ENCODE data around the gene PODNL1. TPM values are rescaled to one million over a fixed set of nuclear protein-coding genes. Genes with fewer than 3 reads are reported as not detected.

PODNL1 gene
- total RNA-seq, 6 donors from 2014 or later, result 1.5 to 4.3 (median 2.5) TPM

GRCh38 chr19:13932911-13933393 lies 5.3 kb downstream of the PODNL1 start:
- Histone ChIP-seq H3K36me3 (peaks cover 0 to 26% (median 10%) of the 10 kb centered on the region in 4 donors), H3K27ac (no peak overlapping the region), H3K4me3 (no peak overlapping the region), H3K9me3 (no peaks in the 10 kb centered on the region), H3K4me1 (peaks cover 0 to 5% (median 2%) of the 10 kb centered on the region in 4 donors), H3K27me3 (peaks cover 0 to 4% (median 0%) of the 10 kb centered on the region in 4 donors)
- DNase-seq (peak in 1 of 2 donors; percentile 81), ATAC-seq (ENCODE audit: low FRiP score in 2 of 2) (no peak)
- no peak for TF ChIP-seq POLR2A (IDR thresholded peaks at IDR 0.05)
- TF ChIP-seq POLR2AphosphoS5 (IDR thresholded peaks at IDR 0.05), result no peak
- TF ChIP-seq EP300 (IDR thresholded peaks at IDR 0.05), result no peak
- TF ChIP-seq CTCF (IDR thresholded peaks at IDR 0.05), result no peak
- 96% methylated on average over 22 of the region's 42 CpGs; no CpG with 5 or more reads in 1 of the 2 donors for WGBS, 2 donors

- TF ChIP-seq EP300 (IDR thresholded peaks at IDR 0.05) (no peak), POLR2AphosphoS5 (IDR thresholded peaks at IDR 0.05) (no peak), CTCF (IDR thresholded peaks at IDR 0.05) (no peak)
- no peak overlapping the region for H3K4me3 ChIP-seq
- H3K36me3 ChIP-seq, result peaks cover 0 to 34% (median 15%) of the 10 kb centered on the region in 4 donors
- H3K27ac ChIP-seq, result no peak overlapping the region
- no peaks in the 10 kb centered on the region for H3K9me3 ChIP-seq
- ATAC-seq (ENCODE audit: low FRiP score in 2 of 2) (no peak), DNase-seq (no peak)
- H3K27me3 ChIP-seq, result no peaks in the 10 kb centered on the region
- WGBS, 2 donors, result 95 to 96% methylated on average over 6 of the region's 6 CpGs
- H3K4me1 ChIP-seq, result peaks cover 0 to under 1% (median 0%) of the 10 kb centered on the region in 4 donors
These were observed 6.0 kb downstream of the PODNL1 start for GRCh38 chr19:13932149-13932637.

DNA sequence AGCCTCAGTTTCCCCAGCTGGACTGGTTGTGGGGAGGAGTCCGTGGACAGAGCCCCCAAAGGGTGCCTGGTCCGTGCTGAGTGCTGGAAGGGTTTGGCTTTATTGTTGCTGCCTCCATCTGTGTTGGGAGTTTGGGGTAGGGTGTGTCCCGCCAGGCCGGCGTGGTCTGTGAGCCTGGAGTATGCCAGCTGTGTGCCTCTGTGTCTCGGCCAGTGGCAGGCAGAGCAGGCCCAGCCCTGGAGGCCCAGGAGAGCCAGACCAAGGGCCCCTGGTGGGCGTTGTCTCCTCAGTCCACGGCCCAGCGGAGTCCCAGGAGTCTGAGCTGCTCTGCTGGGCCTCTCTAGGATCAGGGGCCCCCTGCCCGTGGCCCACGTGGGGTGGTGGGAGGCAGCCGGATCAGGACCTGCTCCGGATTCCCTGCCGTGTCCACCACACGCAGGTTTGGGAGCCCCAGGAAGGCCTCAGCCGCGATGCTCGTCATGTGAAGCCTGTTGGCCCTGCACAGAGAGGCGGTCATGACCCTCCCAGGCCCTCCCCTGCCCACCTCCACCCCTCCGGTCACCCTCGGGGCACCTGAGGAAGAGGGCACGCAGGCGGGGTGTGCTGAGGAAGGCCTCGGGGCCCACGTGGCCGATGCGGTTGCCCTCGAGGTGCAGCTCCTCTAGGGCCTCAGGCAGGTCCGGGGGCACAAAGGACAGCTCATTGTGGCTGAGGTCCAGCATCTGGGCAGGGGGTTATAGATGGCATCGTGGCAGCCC lies 6.6 kb downstream of the PODNL1 start:
- ATAC-seq (ENCODE audit: low FRiP score in 2 of 2) (no peak), DNase-seq (peak in 1 of 2 donors; percentile 73)
- WGBS, 2 donors, result 89 to 95% methylated on average over 4 to 20 of the region's 30 CpGs
- peaks cover 0 to 40% (median 18%) of the 10 kb centered on the region in 4 donors for H3K36me3 ChIP-seq
- no peak for TF ChIP-seq POLR2A (IDR thresholded peaks at IDR 0.05)
- no peak for TF ChIP-seq POLR2AphosphoS5 (IDR thresholded peaks at IDR 0.05)
- TF ChIP-seq EP300 (IDR thresholded peaks at IDR 0.05), result no peak
- TF ChIP-seq CTCF (IDR thresholded peaks at IDR 0.05), result no peak
- no peaks in the 10 kb centered on the region for H3K27me3 ChIP-seq
- H3K4me3 ChIP-seq, result no peak overlapping the region
- no peaks in the 10 kb centered on the region for H3K9me3 ChIP-seq
- H3K27ac ChIP-seq, result no peak overlapping the region
- peaks cover 0 to 7% (median under 1%) of the 10 kb centered on the region in 4 donors for H3K4me1 ChIP-seq

- Histone ChIP-seq H3K4me1 (peaks cover 0 to 12% (median 5%) of the 10 kb centered on the region in 4 donors), H3K4me3 (no peak overlapping the region), H3K36me3 (peaks cover 0 to 49% (median 22%) of the 10 kb centered on the region in 4 donors), H3K27ac (no peak overlapping the region), H3K27me3 (no peaks in the 10 kb centered on the region), H3K9me3 (no peaks in the 10 kb centered on the region)
- TF ChIP-seq CTCF (IDR thresholded peaks at IDR 0.05) (no peak), EP300 (IDR thresholded peaks at IDR 0.05) (no peak), POLR2A (IDR thresholded peaks at IDR 0.05) (no peak), POLR2AphosphoS5 (IDR thresholded peaks at IDR 0.05) (no peak)
- WGBS, 2 donors, result 85 to 92% methylated on average over 2 to 17 of the region's 17 CpGs
- DNase-seq (peak in 1 of 2 donors; percentile 65), ATAC-seq (ENCODE audit: low FRiP score in 2 of 2) (no peak)
These were observed 7.8 kb downstream of the PODNL1 start for GRCh38 chr19:13930402-13930801.

Data from upper lobe of left lung (tissue), 6 donors.